Testis (tissue), 2 donors: Measurements from ENCODE around the gene HIPK2.

Experiments
- POLR2A ChIP-seq: fragments of 450-650 bp; IDR thresholded peaks from one replicate; pipeline ENCODE4 v1.6.1; 2017; ENCODE audit warnings: antibody characterized with exemption, mild to moderate bottlenecking, moderate library complexity
- TF ChIP-seq, protein P1 (sequence below), 3 experiments: fragments of 450-650 bp in 2 of 3; fragments of 200-600 bp in 1 of 3; sonication (generic) in 1 of 3; IDR thresholded peaks; one replicate each; pipeline ENCODE4 v1.5.1; 2016 to 2019; ENCODE audit warnings: antibody characterized with exemption in 3 of 3, mild to moderate bottlenecking in 2 of 3, moderate library complexity in 1 of 3

DNA sequence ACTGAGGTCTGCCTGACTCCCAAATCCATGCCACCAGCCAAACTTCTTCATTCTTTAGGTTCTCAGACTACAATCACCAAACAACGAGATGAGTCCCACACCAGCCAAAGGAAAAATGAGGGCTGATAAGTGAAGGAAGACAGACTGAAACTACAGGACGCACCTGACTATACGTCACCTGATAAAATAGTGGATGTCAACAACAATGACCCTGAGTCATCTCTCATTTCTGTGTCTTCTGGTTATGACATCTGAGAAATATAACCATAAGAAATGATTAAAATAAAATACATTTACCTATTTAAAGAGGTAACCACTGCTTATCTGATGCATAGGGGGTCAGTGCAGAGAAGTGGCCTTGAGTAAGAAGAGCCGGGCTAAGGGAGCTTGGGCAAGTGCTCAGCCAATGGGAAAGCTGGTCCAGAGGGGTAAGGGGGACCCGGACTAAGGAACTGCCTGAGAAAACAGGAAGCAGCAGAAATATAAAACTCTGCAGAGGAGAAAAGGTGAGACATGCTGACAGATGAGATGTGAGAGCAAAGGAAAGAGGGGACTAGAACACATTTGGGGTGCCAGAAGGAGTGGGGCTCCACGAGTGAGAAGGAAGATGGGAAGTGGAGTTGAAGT, 51.8 kb downstream of the HIPK2 start:
- TF ChIP-seq, protein P1, sequence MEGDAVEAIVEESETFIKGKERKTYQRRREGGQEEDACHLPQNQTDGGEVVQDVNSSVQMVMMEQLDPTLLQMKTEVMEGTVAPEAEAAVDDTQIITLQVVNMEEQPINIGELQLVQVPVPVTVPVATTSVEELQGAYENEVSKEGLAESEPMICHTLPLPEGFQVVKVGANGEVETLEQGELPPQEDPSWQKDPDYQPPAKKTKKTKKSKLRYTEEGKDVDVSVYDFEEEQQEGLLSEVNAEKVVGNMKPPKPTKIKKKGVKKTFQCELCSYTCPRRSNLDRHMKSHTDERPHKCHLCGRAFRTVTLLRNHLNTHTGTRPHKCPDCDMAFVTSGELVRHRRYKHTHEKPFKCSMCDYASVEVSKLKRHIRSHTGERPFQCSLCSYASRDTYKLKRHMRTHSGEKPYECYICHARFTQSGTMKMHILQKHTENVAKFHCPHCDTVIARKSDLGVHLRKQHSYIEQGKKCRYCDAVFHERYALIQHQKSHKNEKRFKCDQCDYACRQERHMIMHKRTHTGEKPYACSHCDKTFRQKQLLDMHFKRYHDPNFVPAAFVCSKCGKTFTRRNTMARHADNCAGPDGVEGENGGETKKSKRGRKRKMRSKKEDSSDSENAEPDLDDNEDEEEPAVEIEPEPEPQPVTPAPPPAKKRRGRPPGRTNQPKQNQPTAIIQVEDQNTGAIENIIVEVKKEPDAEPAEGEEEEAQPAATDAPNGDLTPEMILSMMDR (IDR thresholded peaks at IDR 0.05) = no peak
- TF ChIP-seq POLR2A = no peak
